Measurements from ENCODE around the gene HBQ1.
"Not testable (repeated sequence)": the region's sequence is repeated elsewhere in the genome, so short reads cannot be mapped to it uniquely, and the experiment has no call there.

The HBQ1 gene

DNA sequence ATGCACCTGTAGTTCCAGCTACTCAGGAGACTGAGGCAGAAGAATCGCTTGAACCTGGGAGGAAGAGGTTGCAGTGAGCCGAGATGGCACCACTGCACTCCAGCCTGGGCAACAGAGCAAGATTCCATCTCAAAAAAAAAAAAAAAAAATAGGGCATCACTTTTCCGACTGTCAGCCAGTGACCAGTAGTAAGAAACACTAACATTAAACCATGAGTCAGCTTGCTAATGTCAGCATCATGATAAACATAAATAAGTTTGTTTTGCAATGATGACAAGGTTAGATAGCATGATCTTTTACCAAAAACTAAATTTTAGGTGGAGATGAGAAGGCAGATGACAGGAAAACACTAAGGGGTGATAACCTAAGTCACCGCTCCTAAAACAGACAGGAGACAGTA is 29.1 kb downstream of the HBQ1 start:
- DNase-seq (ENCODE audit: low read depth in 2 of 2), result not testable (repeated sequence)

DNA sequence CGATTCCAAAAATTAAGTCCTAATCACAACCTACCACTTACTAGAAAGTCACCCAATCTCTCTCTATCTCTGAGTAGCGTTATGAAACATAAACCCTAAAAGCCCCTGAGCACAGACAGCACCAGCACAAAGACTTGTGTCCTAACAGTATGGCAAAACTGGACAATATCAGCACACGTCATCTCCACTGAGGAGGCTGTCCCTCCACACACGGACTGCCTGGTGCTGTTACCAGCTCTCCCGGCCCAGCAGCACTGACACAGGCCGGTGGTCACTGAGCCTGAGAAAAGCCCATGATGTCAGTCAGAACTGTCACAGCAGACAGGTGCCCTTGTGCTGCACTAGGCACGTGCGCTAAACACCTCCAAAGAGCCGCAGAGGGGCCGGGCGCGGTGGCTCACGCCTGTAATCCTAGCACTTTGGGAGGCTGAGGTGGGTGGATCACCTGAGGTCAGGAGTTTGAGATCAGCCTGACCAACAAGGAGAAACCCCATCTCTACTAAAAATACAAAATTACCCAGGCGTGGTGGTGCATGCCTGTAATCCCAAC is 31.4 kb downstream of the HBQ1 start:
- not testable (repeated sequence) for DNase-seq (ENCODE audit: low read depth in 2 of 2)

DNA sequence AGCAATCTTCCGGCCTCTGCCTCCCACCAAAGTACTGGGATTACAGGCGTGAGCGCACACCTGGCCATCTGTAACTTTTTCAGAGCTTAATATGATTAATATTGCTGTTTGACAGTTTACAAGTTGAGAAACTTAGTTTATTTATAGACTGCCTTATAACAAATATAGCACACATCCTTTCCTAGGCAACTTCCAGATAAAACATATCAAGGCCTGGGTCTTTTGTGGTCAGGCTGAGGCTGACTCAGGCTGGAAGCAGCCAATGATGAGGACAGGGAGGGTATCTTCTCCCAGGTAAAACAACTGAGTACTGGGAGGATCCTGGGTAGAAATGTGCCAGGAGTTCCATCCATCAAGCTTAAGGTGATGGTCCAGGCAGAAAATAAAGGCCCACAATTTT is 32.7 kb downstream of the HBQ1 start:
- DNase-seq (ENCODE audit: low read depth in 2 of 2), result no peak

DNA sequence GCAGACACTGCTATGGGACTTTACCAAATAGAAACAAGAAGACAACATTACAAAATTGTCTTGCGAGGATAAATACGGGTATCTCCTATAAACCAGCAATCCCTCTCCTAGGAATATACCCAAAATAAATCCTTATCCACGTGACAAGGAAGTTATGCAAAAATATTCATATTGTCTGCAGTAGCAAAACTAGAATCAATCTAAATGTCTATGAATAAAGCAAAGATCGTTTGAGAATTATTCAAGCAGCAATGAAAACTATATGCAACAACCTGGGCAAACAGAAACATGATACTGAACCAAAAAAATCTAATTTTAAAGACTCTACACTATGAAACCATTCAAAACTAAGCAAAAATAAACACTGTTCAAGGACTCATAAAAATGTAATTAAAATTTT is 39.8 kb downstream of the HBQ1 start:
- no peak for DNase-seq (ENCODE audit: low read depth in 2 of 2)

DNA sequence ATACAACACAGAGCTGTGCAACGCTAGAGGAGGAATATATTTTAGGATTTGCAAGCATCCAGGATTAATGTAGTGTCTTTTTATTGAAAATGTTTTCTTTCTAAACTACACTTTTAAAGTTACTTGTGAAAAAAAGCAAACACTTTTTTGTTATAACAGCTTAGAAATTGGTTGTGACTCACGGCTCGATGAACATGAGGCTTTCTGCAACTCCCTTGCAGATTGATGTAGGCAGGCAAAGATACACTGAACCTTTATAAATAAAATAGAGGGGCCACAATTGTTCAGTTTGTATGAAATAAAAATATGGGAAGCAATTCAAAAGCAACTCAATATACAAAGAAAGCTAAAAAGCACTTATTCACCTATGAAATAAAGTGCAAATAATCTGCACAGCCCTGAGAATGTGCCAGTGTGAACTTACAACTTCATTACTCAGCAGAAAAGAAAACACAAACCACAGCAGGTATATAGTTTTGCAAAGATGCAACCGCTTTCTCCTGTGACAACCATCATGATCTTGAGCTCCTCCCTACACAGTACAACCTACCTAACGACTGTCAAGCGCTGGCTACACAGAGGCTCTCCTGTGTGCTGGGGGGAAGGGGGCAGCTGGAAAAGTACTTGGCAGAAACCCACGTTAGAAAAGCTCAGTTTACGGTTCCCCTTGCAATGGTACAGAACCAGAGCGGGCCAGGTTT is 48.0 kb downstream of the HBQ1 start:
- DNase-seq (ENCODE audit: low read depth in 2 of 2), result no peak

DNA sequence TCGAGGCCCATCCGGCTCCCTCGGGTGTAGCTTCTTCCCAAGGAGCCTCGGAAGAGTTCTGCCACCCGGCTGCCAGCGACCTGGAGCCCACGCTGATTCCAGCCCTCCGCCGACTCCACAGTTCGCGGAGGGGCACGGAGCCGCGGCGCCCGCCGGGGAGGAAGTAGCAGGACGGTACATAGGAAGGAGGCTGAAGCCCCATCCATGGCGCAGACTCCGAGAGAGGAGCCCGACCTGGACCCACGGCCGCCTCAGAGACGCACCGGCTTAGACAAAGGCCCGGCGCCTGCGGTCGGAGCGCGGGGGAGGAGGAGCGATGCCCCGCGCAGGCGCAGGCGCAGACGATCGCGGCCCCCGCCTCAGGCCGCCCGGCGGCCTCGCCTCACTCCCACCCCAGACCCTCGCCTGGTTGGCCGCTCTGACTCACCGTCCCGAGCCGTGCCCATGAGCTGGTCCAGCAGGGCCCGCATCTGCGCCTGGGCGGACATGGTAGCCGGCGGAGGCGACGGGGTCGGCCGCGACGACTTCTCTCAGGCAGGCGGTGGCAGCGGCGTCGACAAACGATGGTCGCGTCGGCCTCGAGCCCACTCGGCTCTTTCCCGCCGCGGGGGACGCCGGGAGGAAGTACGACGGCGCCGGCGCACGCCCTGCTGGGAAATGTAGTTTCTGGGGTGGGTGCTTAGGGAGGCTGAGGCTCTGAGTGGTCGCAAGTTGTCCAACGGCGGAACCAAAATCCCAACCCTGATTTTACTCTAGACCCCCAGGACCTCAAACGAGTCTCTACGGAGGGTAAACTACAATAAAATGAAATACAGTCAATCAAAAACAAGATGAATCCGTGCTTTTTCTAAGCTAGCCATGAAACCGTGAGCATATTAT is 48.8 kb downstream of the HBQ1 start, which contains the start of gene LUC7L:
Gene LUC7L, minus strand, starts transcription at position 598 of the 879 bp plus-strand sequence. Its CDS starts 110 bp downstream, at position 488.
- peak; percentile 73 to 82 for DNase-seq (ENCODE audit: low read depth in 2 of 2)

DNA sequence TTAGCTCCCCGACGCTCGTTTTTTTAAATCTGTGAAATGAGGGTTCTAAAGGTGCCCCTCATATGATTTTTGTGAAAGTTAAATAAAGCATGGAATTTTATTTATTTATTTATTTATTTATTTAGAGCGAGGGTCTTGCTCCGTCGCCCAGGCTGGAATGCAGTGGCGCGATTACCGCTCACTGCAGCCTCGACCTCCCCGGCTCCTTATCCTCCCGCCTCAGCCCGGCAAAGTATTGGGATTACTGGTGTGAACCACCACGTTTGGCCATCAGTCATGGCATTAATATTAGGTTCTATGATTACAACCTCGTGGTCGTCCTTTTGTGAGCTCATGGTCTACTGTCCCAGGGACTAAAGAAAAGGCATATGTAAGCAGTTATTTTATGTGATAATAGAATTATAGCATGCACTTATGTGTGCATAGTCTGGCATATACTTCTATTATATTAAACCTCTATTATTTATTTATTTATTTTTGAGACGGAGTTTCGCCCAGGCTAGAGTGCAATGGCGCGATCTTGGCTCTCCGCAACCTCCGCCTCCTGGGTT is 49.5 kb downstream of the HBQ1 start:
- no peak for DNase-seq (ENCODE audit: low read depth in 2 of 2)

DNA sequence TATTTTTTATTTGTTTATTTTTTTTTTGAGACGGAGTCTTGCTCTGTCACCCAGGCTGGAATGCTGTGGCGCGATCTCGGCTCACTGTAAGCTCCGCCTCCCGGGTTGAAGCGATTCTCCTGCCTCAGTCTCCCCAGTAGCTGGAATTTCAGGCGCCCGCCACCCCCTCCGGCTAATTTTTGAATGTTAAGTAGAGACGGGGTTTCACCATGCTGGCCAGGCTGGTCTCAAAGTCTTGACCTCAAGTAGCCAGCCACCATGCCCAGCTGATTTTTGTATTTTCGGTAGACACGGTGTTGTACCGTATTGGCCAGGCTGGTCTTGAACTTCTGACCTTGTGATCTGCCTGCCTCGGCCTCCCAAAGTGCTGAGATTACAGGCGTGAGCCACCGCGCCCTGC is 50.1 kb downstream of the HBQ1 start:
- not testable (repeated sequence) for DNase-seq (ENCODE audit: low read depth in 2 of 2)
